Activated CD4-positive, alpha-beta T cell treated with anti-CD3 and anti-CD28 coated beads, Interleukin-2, amount 50 U/mL, for 16 hours (primary cell): ENCODE data around the gene SHCBP1.

Experiments
- DNase-seq: peaks from one replicate; pipeline ENCODE4 v3.0.0-alpha.2; 2020

The SHCBP1 gene

GRCh38 chr16:46614006-46614405, 7.2 kb downstream of the SHCBP1 start:
- no peak for DNase-seq

- no peak for DNase-seq
Measured at GRCh38 chr16:46613352-46613751, 7.8 kb downstream of the SHCBP1 start.

DNA sequence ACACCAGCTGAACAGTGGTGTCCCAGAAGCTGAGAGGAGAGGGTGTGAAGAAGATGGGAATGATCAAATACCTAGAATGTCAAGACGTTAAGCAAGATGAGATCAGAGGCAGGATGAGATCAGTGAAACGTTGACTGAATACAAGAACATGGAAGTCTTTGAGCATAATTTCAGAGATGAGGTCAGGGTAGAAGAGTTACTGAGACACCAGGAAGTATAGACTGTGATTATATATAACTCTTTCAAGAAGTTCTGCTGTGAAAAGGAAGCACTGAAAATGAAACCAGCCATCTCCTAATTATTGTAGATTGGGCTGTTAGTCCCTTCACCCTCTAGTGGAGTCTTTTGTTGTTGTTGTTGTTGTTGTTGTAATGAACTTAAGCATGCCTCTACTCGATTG, 9.1 kb downstream of the SHCBP1 start:
- DNase-seq: peak; percentile 19

GRCh38 chr16:46607529-46607928, 13.7 kb downstream of the SHCBP1 start:
- peak; percentile 21 for DNase-seq

DNA sequence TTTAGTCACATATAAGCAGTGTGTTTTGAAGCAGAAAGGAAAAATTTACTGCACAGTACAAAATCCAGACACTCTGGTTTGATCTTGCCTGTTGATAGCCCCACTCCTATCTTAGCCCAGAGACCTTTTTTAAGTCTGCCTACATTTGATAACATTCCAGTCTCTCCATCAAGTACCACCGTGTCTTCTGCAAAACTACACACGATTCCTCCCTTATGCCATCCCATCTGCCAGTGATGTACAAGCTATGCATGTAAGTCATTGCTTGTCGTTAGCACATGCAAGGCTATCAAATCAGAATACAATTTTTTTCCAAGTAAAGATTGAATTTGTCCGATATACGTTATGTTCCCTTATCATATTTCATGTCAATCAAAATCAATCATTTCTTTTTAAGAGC, 14.9 kb downstream of the SHCBP1 start:
- DNase-seq: no peak

DNA sequence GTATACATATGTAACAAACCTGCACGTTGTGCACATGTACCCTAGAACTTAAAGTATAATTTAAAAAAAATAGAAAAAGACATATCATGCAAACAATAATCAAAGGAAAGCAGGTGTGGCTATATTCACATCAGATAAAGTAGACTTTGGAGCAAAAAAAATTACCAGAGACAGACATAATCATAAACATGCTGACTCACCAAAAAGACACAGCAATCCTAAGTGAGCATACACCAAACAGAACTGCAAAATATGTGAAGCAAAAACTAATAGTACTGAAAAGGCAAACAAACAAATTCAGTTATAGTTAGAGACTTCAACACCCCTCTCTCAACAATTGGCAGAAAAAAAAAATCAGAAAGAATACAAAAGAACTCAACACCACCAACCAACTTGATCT, 29.9 kb downstream of the SHCBP1 start:
- DNase-seq: no peak

GRCh38 chr16:46586011-46586577, 35.1 kb downstream of the SHCBP1 start:
- no peak for DNase-seq

- DNase-seq: no peak
Measured at GRCh38 chr16:46583036-46583435, 38.1 kb downstream of the SHCBP1 start.

- no peak for DNase-seq
Measured at GRCh38 chr16:46582313-46582712, 38.9 kb downstream of the SHCBP1 start.

GRCh38 chr16:46577988-46578579, 43.1 kb downstream of the SHCBP1 start:
- DNase-seq: no peak

GRCh38 chr16:46573834-46574159, 47.4 kb downstream of the SHCBP1 start:
- DNase-seq: no peak

- peak; percentile 10 for DNase-seq
Measured at GRCh38 chr16:46573008-46573833, 48.0 kb downstream of the SHCBP1 start.

- DNase-seq: no peak
Measured at GRCh38 chr16:46569231-46569735, 51.9 kb downstream of the SHCBP1 start.

DNA sequence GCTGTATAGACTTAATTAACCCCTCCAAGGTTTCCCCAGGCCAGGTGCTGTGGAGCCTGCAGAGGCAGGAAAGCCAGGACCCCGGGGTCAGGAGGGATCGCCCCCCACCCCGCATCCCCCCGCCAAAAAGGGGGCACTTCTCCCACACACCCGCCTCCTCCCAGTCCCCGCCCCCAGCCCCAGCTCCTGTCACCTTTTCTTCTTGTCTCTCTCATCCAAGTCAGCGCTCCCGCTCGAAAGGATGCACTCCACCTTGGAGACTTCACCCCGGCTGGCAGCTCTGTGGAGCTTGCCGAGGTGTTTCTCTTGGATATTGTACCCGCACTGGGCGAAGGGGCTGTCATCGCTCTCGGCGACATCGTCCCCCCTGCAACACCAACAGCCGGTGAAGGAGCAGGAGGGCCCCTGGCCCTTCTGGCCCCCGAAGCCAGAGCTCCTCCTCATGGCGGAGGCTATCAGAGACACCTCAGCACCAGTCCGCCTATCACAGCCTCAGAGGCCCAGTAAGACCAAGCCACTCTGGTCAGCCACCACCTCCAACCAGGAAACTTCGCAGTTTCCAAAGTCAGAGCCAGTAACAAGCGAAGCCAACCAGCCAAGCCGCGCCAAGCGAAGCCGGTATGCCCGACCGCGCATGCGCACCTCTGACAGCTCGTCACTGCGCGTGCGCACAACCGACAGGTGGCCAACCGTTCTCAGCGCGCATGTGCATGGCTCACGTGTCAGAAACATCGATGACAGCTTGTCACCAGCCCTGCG, 52.5 kb downstream of the SHCBP1 start:
- no peak for DNase-seq

DNA sequence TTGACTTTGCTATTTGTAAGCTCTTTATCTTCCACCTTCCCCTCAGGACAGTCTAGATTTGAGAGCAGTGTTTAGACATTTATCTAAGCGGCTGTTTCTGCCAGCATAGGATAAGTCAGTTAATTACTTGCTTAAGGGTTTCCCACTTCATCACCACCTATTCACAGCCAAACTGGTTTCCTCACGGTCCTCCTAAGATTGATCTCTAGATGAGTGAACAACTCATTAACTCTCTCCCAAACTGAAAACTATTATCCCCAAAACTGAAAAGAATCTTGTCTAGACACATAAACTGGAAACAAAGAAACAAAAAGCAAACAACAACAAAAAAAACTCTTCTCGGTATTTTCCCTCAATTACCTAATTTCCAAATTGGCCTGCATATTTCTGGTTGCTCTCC, 58.2 kb downstream of the SHCBP1 start:
- no peak for DNase-seq

GRCh38 chr16:46558018-46558417, 63.2 kb downstream of the SHCBP1 start:
- DNase-seq: no peak

- no peak for DNase-seq
Measured at GRCh38 chr16:46555951-46556350, 65.2 kb downstream of the SHCBP1 start.

DNA sequence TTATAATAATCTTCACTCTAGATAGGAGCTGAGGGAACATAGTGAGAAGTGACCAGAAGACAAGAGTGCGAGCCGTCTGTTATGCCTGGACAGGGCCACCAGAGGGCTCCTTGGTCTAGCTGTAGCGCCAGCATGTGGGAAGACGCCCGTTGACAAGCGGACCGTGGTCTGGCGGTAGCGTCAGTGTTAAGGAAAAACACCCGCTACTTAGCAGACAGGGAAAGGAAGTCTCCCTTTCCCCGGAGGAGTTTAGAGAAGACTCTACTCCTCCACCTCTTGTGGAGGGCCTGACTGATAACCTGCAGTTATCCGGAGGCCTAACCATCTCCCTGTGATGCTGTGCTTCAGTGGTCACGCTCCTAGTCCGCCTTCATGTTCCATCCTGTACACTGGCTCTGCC, 66.7 kb downstream of the SHCBP1 start:
- peak; percentile 67 for DNase-seq

GRCh38 chr16:46549477-46549876, 71.7 kb downstream of the SHCBP1 start:
- DNase-seq: no peak
